GM18858 (cell line): ENCODE data around the gene MPP1.

ENCODE experiments used
- ATAC-seq: cut with Tn5 transposase; IDR thresholded peaks from one replicate; pipeline ENCODE4 v1.9.1; 2021; ENCODE audit not compliant: unreplicated experiment

Gene MPP1

GRCh38 chrX:154775419-154776349, 29.6 kb downstream of the MPP1 start:
- ATAC-seq = no peak

GRCh38 chrX:154774622-154775021, 30.7 kb downstream of the MPP1 start:
- no peak for ATAC-seq

GRCh38 chrX:154762537-154763296, 42.6 kb downstream of the MPP1 start, which contains the start of gene DKC1:
Gene DKC1 (plus strand): TSS chrX:154762864. CDS start chrX:154762966, 102 bp downstream.
- peak; percentile 71 for ATAC-seq

- ATAC-seq = no peak
These were observed 43.2 kb downstream of the MPP1 start for GRCh38 chrX:154761977-154762536.

GRCh38 chrX:154758696-154759095, 46.6 kb downstream of the MPP1 start:
- ATAC-seq = no peak

GRCh38 chrX:154751669-154752271, 53.5 kb downstream of the MPP1 start:
- ATAC-seq = no peak

GRCh38 chrX:154751203-154751668, 54.0 kb downstream of the MPP1 start:
- no peak for ATAC-seq

GRCh38 chrX:154750301-154751202, 54.7 kb downstream of the MPP1 start, which contains the start of gene GAB3:
Gene GAB3 (minus strand): TSS chrX:154751077. CDS start chrX:154751025, 52 bp downstream.
- ATAC-seq = no peak

- no peak for ATAC-seq
These were observed 55.4 kb downstream of the MPP1 start for GRCh38 chrX:154749856-154750255.

GRCh38 chrX:154748712-154749339, 56.5 kb downstream of the MPP1 start:
- ATAC-seq = peak; percentile 48

- ATAC-seq = no peak
These were observed 62.7 kb downstream of the MPP1 start for GRCh38 chrX:154742613-154743012.

GRCh38 chrX:154739952-154740465, 65.3 kb downstream of the MPP1 start:
- no peak for ATAC-seq

GRCh38 chrX:154738011-154738738, 67.1 kb downstream of the MPP1 start:
- ATAC-seq = no peak

- no peak for ATAC-seq
These were observed 68.1 kb downstream of the MPP1 start for GRCh38 chrX:154737136-154737535.

- no peak for ATAC-seq
These were observed 69.4 kb downstream of the MPP1 start for GRCh38 chrX:154735695-154736393.

- no peak for ATAC-seq
These were observed 71.1 kb downstream of the MPP1 start for GRCh38 chrX:154734061-154734781.

- ATAC-seq = no peak
These were observed 72.2 kb downstream of the MPP1 start for GRCh38 chrX:154733066-154733425.
